Omental fat pad (tissue), 4 donors: ENCODE data around the gene MORN4. TPM values are rescaled to one million over a fixed set of nuclear protein-coding genes. Genes with fewer than 3 reads are reported as not detected.

Source experiments
- ATAC-seq: fragments of 150-250 bp; one replicate; pipeline ENCODE4 v1.9.1; 2016; ENCODE audit warnings: mild to moderate bottlenecking, moderate library complexity; ENCODE audit not compliant: low FRiP score
- DNase-seq: peaks from one replicate; pipeline ENCODE4 v3.0.0-alpha.2; 2019; ENCODE audit warnings: low spot score
- total RNA-seq, 4 donors: library from RNA; depleted of rRNA; stranded (reverse); fragments of >200 nt; gene quantifications; one replicate each; pipeline ENCODE4 v1.1.0, GENCODE V29; 2016
- TF ChIP-seq, protein P1 (sequence below), 3 donors: fragments of 450-650 bp; IDR thresholded peaks; one replicate each; pipeline ENCODE4 v1.5.1; 2016 to 2017; ENCODE audit warnings: antibody characterized with exemption in 3 of 3, mild to moderate bottlenecking in 3 of 3, moderate library complexity in 2 of 3

MORN4 gene
- total RNA-seq, 4 donors from 2014 or later: 0.36 to 5.3 (median 2.5) TPM

GRCh38 chr10:97628228-97628627, 5.1 kb downstream of the MORN4 start:
- ATAC-seq: no peak
- TF ChIP-seq, protein P1, sequence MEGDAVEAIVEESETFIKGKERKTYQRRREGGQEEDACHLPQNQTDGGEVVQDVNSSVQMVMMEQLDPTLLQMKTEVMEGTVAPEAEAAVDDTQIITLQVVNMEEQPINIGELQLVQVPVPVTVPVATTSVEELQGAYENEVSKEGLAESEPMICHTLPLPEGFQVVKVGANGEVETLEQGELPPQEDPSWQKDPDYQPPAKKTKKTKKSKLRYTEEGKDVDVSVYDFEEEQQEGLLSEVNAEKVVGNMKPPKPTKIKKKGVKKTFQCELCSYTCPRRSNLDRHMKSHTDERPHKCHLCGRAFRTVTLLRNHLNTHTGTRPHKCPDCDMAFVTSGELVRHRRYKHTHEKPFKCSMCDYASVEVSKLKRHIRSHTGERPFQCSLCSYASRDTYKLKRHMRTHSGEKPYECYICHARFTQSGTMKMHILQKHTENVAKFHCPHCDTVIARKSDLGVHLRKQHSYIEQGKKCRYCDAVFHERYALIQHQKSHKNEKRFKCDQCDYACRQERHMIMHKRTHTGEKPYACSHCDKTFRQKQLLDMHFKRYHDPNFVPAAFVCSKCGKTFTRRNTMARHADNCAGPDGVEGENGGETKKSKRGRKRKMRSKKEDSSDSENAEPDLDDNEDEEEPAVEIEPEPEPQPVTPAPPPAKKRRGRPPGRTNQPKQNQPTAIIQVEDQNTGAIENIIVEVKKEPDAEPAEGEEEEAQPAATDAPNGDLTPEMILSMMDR (IDR thresholded peaks at IDR 0.05): no peak
- DNase-seq: no peak

GRCh38 chr10:97627731-97628130, 5.6 kb downstream of the MORN4 start:
- TF ChIP-seq, protein P1 (IDR thresholded peaks at IDR 0.05): no peak
- no peak for ATAC-seq
- no peak for DNase-seq

- ATAC-seq (no peak), DNase-seq (no peak)
- TF ChIP-seq, protein P1 (IDR thresholded peaks at IDR 0.05): no peak
Observed at GRCh38 chr10:97623277-97623676, 10.0 kb downstream of the MORN4 start.

DNA sequence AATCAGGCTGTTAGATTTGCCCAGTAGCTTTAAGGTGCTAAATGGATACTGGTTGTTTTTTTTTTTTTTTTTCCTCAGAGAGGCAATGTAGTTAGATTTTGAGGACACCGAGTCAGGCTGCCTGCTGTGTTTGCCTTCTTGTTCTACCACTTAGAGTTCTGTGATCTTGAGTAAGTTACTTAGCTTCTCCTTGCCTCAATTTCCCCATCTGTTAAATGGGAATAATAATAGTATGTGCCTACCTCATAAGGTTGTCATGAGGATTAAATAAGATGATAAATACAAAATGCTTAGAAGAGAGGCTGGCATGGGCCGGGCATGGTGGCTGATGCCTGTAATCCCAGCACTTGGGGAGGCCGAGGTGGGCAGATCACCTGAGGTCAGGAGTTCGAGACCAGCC, 14.6 kb downstream of the MORN4 start:
- ATAC-seq: no peak
- TF ChIP-seq, protein P1 (IDR thresholded peaks at IDR 0.05): no peak
- DNase-seq: no peak

- TF ChIP-seq, protein P1 (IDR thresholded peaks at IDR 0.05): no peak
- no peak for DNase-seq
- no peak for ATAC-seq
Observed at GRCh38 chr10:97618285-97618684, 15.0 kb downstream of the MORN4 start.

DNA sequence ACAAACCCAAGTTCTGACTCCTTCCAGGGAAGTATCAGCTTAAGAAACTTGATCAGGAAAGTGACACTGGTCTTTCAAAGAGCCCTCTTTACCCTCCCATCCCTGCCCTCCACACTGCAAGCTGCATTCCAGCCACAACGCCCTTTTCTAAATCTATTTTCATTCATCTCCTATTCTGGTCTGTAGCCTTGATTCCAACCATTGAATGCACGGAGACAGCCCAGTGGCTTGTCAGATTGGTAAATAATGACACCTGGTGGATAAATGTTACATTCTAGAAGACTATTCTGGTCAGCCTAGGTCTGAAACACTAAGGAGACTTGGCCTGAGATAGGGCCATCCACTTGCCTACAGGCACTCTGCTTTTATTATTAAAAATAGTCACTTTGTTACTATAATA, 20.9 kb downstream of the MORN4 start:
- no peak for DNase-seq
- ATAC-seq: peak; percentile 81
- TF ChIP-seq, protein P1 (IDR thresholded peaks at IDR 0.05): peak in 1 of 3 donors; percentile 24

DNA sequence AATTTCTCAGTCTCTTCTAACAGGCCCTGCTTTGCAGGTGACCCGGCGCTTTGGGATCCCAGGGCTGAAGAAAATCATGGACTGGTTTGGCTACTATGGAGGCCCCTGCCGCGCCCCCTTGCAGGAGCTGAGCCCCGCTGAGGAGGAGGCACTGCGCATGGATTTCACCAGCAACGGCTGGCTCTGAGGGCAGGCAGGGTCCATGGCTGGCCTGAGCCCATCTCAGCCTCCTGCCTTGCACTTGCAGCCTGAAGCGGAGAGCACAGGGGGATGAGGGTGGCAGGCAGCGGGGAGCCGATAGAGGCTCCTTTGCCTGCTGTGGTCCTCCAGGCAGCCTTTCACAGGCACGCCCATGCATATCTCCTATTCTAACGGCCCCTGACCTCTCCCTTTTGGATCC, 21.8 kb downstream of the MORN4 start:
- no peak for ATAC-seq
- TF ChIP-seq, protein P1 (IDR thresholded peaks at IDR 0.05): no peak
- DNase-seq: no peak
